C4-2B (cell line): ENCODE results near the gene EYA4.

Experiments used
- H3K27ac ChIP-seq: fragments of 450-650 bp; 2 replicates; pipeline ENCODE4 v1.5.1; 2017
- ZFX ChIP-seq: fragments of 450-650 bp; IDR thresholded peaks from 2 replicates; pipeline ENCODE4 v1.6.1; 2017
- TF ChIP-seq, protein P1 (sequence below): fragments of 450-650 bp; conservative IDR thresholded peaks from 2 replicates; pipeline ENCODE4 v1.5.1; 2017; ENCODE audit warnings: mild to moderate bottlenecking

EYA4 gene

GRCh38 chr6:133532908-133533307 lies 291.8 kb downstream of the EYA4 start:
- TF ChIP-seq, protein P1, sequence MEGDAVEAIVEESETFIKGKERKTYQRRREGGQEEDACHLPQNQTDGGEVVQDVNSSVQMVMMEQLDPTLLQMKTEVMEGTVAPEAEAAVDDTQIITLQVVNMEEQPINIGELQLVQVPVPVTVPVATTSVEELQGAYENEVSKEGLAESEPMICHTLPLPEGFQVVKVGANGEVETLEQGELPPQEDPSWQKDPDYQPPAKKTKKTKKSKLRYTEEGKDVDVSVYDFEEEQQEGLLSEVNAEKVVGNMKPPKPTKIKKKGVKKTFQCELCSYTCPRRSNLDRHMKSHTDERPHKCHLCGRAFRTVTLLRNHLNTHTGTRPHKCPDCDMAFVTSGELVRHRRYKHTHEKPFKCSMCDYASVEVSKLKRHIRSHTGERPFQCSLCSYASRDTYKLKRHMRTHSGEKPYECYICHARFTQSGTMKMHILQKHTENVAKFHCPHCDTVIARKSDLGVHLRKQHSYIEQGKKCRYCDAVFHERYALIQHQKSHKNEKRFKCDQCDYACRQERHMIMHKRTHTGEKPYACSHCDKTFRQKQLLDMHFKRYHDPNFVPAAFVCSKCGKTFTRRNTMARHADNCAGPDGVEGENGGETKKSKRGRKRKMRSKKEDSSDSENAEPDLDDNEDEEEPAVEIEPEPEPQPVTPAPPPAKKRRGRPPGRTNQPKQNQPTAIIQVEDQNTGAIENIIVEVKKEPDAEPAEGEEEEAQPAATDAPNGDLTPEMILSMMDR, result no peak
- TF ChIP-seq ZFX, result no peak

GRCh38 chr6:133539502-133540259 lies 298.5 kb downstream of the EYA4 start:
- TF ChIP-seq ZFX, result no peak
- TF ChIP-seq, protein P1, result no peak
- H3K27ac ChIP-seq, result no peak overlapping the region

More at GRCh38 chr6:133532908-133533307, 291.8 kb downstream of the EYA4 start:
- H3K27ac ChIP-seq, result no peak overlapping the region

- TF ChIP-seq, protein P1, result no peak
- TF ChIP-seq ZFX, result no peak
- H3K27ac ChIP-seq, result no peak overlapping the region
Measured at GRCh38 chr6:133540361-133540760, 299.2 kb downstream of the EYA4 start.

- H3K27ac ChIP-seq, result no peak overlapping the region
- TF ChIP-seq ZFX, result no peak
- TF ChIP-seq, protein P1, result no peak
Measured at GRCh38 chr6:133541040-133541439, 299.9 kb downstream of the EYA4 start.

DNA sequence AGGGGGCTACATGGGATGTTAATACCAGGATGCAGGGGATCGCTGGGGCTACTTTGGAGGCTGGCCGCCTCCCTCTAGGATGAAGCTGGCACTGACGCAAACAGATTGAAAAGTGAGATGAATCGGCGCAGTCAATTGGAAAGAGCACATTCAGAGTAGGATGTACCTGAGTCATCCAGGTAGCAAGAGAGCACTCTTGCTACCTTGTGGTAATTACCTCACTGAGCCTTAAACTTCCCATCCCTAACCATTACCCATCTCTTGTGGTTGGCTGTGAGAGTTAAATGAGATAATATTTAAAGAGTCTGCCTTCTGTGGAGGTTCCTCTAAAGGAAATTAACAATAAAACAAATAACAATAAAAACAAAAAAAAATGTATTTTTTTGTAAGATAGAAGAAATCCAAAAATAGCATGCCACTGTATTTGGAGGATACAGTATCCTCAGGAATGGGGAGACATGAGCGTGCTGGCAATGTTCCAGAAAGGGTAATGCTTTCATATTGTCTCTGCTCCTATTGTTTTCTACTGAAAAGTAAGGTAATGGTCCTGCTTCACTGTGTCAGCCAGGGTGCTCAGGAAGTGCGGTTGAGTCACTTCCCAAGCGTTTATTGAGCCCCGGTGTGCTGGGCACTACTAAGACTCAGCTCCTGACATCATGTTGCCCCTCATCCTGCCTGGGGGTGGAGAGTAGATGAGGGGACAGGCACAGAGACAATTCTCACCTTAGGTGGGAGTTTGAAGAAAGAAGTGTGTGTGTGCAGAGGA lies 301.1 kb downstream of the EYA4 start:
- TF ChIP-seq, protein P1, result no peak
- TF ChIP-seq ZFX, result no peak
- H3K27ac ChIP-seq, result no peak overlapping the region

GRCh38 chr6:133544419-133544818 lies 303.3 kb downstream of the EYA4 start:
- TF ChIP-seq ZFX, result no peak
- TF ChIP-seq, protein P1, result no peak
- H3K27ac ChIP-seq, result no peak overlapping the region

DNA sequence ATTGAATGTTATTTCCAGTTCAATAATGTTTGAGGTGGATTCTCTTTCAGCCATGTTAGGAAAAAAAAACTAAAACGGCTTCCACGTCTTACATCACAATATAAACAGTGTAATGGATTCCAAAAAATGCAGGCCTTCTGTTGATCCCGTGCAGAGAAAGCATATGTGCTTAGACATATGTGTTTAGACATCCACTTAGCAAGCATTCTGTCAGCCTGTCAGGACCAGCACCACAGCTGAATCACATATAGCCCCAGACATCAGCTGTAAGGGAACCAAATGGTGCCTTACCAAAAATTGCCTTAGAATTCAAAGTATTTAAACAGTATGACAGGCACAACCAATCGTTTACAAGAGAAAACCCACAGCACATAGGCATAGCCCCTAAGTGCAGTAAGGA lies 304.9 kb downstream of the EYA4 start:
- H3K27ac ChIP-seq, result no peak overlapping the region
- TF ChIP-seq, protein P1, result no peak
- no peak for TF ChIP-seq ZFX
